ENCODE measurements around the gene TUBGCP2. TPM values are rescaled to one million over a fixed set of nuclear protein-coding genes. Genes with fewer than 3 reads are reported as not detected.

TUBGCP2 gene
- total and polyA plus RNA-seq, 2 of the 13 experiments (the other 11 are each of a cell fraction or from before 2014, with no cell fraction given) = 21.3 to 34.5 TPM

DNA sequence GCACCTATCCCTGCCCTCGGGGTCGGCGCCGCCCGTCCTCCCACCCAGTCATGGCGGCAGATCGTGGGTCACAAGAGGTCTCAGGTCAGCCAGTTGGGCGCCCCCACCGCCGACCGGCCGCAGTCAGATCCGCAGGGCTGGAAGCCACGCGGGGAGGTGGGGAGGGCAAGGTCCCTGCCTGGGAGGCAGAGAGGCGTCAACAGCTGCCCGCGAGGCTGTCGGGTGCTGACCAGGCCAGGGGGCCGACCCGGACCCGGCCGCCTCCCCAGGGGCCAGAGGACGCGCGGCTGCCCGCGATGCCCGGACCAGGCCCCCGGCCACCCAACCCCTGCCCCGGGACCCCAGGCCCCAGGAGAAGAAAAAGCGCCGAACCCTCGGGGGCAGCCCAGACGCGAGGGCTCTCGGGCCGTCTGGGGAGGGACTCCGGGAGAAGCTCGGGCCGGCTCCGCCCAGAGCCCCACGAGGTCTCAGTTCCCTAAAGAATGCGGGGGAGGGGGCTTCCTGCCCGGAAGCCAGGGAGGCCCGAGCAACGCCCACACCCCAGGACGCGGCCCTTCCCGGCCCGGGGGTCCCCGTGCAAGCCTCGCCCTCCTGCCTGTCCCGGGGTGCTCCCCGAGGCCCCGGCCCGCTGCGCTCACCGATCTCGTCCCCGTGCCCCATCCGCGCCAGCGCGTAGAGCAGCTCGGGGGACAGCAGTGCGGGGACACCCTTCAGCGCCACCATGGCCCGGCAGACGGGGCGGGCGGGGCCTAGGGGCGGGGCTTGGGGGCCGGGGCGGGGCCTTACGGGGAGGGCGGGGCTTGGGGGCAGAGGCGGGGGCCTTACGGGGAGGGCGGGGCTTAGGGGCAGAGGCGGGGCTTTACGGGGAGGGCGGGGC is 48.9 kb upstream of the TUBGCP2 start, which contains the start of gene FUOM (continued):
- TF ChIP-seq, protein P1, sequence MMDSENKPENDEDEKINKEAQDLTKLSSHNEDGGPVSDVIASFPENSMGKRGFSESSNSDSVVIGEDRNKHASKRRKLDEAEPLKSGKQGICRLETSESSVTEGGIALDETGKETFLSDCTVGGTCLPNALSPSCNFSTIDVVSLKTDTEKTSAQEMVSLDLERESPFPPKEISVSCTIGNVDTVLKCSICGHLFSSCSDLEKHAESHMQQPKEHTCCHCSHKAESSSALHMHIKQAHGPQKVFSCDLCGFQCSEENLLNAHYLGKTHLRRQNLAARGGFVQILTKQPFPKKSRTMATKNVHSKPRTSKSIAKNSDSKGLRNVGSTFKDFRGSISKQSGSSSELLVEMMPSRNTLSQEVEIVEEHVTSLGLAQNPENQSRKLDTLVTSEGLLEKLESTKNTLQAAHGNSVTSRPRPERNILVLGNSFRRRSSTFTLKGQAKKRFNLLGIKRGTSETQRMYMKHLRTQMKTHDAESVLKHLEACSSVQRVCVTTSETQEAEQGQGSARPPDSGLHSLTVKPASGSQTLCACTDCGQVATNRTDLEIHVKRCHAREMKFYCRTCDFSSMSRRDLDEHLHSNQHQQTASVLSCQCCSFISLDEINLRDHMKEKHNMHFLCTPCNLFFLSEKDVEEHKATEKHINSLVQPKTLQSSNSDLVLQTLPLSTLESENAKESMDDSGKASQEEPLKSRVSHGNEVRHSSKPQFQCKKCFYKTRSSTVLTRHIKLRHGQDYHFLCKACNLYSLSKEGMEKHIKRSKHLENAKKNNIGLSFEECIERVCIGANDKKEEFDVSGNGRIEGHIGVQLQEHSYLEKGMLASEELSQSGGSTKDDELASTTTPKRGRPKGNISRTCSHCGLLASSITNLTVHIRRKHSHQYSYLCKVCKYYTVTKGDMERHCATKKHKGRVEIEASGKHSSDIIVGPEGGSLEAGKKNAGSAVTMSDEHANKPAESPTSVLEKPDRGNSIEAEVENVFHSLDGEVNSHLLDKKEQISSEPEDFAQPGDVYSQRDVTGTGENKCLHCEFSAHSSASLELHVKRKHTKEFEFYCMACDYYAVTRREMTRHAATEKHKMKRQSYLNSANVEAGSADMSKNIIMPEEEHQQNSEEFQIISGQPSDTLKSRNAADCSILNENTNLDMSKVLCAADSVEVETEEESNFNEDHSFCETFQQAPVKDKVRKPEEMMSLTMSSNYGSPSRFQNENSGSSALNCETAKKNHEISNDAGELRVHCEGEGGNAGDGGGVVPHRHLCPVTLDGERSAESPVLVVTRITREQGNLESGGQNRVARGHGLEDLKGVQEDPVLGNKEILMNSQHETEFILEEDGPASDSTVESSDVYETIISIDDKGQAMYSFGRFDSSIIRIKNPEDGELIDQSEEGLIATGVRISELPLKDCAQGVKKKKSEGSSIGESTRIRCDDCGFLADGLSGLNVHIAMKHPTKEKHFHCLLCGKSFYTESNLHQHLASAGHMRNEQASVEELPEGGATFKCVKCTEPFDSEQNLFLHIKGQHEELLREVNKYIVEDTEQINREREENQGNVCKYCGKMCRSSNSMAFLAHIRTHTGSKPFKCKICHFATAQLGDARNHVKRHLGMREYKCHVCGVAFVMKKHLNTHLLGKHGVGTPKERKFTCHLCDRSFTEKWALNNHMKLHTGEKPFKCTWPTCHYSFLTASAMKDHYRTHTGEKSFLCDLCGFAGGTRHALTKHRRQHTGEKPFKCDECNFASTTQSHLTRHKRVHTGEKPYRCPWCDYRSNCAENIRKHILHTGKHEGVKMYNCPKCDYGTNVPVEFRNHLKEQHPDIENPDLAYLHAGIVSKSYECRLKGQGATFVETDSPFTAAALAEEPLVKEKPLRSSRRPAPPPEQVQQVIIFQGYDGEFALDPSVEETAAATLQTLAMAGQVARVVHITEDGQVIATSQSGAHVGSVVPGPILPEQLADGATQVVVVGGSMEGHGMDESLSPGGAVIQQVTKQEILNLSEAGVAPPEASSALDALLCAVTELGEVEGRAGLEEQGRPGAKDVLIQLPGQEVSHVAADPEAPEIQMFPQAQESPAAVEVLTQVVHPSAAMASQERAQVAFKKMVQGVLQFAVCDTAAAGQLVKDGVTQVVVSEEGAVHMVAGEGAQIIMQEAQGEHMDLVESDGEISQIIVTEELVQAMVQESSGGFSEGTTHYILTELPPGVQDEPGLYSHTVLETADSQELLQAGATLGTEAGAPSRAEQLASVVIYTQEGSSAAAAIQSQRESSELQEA (CRISPR knock-in tag; IDR thresholded peaks at IDR 0.05; ENCODE audit: not compliant biosample characterization) = peak; percentile 20
- TF ChIP-seq ZNF616 (CRISPR knock-in tag; IDR thresholded peaks at IDR 0.05; ENCODE audit: low read depth) = peak; percentile 41; the same call in 1 of the 2 replicates
- TF ChIP-seq ZNF816 (CRISPR knock-in tag; IDR thresholded peaks at IDR 0.05; ENCODE audit: borderline replicate concordance) = no peak
- TF ChIP-seq ZNF232 (CRISPR knock-in tag; IDR thresholded peaks at IDR 0.05; ENCODE audit: borderline replicate concordance) = no peak
- TF ChIP-seq KLF6 (CRISPR knock-in tag; IDR thresholded peaks at IDR 0.05) = no peak
- TF ChIP-seq, protein P2, sequence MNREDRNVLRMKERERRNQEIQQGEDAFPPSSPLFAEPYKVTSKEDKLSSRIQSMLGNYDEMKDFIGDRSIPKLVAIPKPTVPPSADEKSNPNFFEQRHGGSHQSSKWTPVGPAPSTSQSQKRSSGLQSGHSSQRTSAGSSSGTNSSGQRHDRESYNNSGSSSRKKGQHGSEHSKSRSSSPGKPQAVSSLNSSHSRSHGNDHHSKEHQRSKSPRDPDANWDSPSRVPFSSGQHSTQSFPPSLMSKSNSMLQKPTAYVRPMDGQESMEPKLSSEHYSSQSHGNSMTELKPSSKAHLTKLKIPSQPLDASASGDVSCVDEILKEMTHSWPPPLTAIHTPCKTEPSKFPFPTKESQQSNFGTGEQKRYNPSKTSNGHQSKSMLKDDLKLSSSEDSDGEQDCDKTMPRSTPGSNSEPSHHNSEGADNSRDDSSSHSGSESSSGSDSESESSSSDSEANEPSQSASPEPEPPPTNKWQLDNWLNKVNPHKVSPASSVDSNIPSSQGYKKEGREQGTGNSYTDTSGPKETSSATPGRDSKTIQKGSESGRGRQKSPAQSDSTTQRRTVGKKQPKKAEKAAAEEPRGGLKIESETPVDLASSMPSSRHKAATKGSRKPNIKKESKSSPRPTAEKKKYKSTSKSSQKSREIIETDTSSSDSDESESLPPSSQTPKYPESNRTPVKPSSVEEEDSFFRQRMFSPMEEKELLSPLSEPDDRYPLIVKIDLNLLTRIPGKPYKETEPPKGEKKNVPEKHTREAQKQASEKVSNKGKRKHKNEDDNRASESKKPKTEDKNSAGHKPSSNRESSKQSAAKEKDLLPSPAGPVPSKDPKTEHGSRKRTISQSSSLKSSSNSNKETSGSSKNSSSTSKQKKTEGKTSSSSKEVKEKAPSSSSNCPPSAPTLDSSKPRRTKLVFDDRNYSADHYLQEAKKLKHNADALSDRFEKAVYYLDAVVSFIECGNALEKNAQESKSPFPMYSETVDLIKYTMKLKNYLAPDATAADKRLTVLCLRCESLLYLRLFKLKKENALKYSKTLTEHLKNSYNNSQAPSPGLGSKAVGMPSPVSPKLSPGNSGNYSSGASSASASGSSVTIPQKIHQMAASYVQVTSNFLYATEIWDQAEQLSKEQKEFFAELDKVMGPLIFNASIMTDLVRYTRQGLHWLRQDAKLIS (CRISPR knock-in tag; IDR thresholded peaks at IDR 0.05) = no peak; the same call in 1 of the 2 replicates
- no peak for TF ChIP-seq ERF (CRISPR knock-in tag; IDR thresholded peaks at IDR 0.05)
- 0 out of 2 replicates have a peak, but pooled peaks have one; percentile 35 for TF ChIP-seq TSC22D2 (CRISPR knock-in tag; IDR thresholded peaks at IDR 0.05; ENCODE audit: borderline replicate concordance)
- 0 out of 2 replicates have a peak, but pooled peaks have one; percentile 18 for TF ChIP-seq RFXAP (CRISPR knock-in tag; IDR thresholded peaks at IDR 0.05; ENCODE audit: borderline replicate concordance)
- TF ChIP-seq, protein P3, sequence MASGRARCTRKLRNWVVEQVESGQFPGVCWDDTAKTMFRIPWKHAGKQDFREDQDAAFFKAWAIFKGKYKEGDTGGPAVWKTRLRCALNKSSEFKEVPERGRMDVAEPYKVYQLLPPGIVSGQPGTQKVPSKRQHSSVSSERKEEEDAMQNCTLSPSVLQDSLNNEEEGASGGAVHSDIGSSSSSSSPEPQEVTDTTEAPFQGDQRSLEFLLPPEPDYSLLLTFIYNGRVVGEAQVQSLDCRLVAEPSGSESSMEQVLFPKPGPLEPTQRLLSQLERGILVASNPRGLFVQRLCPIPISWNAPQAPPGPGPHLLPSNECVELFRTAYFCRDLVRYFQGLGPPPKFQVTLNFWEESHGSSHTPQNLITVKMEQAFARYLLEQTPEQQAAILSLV (CRISPR knock-in tag; IDR thresholded peaks at IDR 0.05; ENCODE audit: borderline replicate concordance) = no peak; the same call in 1 of the 2 replicates
- TF ChIP-seq ZMYM3 (CRISPR knock-in tag; IDR thresholded peaks at IDR 0.05) = no peak; the same call in 1 of the 2 replicates
- TF ChIP-seq, protein P4, sequence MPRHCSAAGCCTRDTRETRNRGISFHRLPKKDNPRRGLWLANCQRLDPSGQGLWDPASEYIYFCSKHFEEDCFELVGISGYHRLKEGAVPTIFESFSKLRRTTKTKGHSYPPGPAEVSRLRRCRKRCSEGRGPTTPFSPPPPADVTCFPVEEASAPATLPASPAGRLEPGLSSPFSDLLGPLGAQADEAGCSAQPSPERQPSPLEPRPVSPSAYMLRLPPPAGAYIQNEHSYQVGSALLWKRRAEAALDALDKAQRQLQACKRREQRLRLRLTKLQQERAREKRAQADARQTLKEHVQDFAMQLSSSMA (CRISPR knock-in tag; IDR thresholded peaks at IDR 0.05) = no peak
- TF ChIP-seq NAIF1 (CRISPR knock-in tag; IDR thresholded peaks at IDR 0.05; ENCODE audit: borderline replicate concordance) = no peak
